ENCODE data around the gene DCAF7.

The DCAF7 gene

GRCh38 chr17:63529711-63530556, 20.3 kb upstream of the DCAF7 start:
- no peaks in the 10 kb centered on the region for H3K4me1 ChIP-seq (ENCODE audit: control insufficient read depth, insufficient read depth, low read length)
- H3K9ac ChIP-seq (ENCODE audit: low read depth, low read length): no peak overlapping the region
- H3K27me3 ChIP-seq (ENCODE audit: control insufficient read depth, insufficient read depth, low read length): no peaks in the 10 kb centered on the region
- no peak overlapping the region for H3K4me3 ChIP-seq (ENCODE audit: low read depth, low read length)
- H3K9me3 ChIP-seq (ENCODE audit: control insufficient read depth, insufficient read depth, low read length): no peaks in the 10 kb centered on the region
- H3K36me3 ChIP-seq (ENCODE audit: control insufficient read depth, insufficient read depth, low read length): no peaks in the 10 kb centered on the region

- no peaks in the 10 kb centered on the region for H3K36me3 ChIP-seq (ENCODE audit: control insufficient read depth, insufficient read depth, low read length)
- H3K4me1 ChIP-seq (ENCODE audit: control insufficient read depth, insufficient read depth, low read length): no peaks in the 10 kb centered on the region
- no peak overlapping the region for H3K4me3 ChIP-seq (ENCODE audit: low read depth, low read length)
- H3K9ac ChIP-seq (ENCODE audit: low read depth, low read length): no peak overlapping the region
- H3K9me3 ChIP-seq (ENCODE audit: control insufficient read depth, insufficient read depth, low read length): no peaks in the 10 kb centered on the region
- H3K27me3 ChIP-seq (ENCODE audit: control insufficient read depth, insufficient read depth, low read length): no peaks in the 10 kb centered on the region
These were observed 19.7 kb upstream of the DCAF7 start for GRCh38 chr17:63530557-63531021.

- H3K4me1 ChIP-seq (ENCODE audit: control insufficient read depth, insufficient read depth, low read length): no peaks in the 10 kb centered on the region
- H3K27me3 ChIP-seq (ENCODE audit: control insufficient read depth, insufficient read depth, low read length): no peaks in the 10 kb centered on the region
- no peak overlapping the region for H3K9ac ChIP-seq (ENCODE audit: low read depth, low read length)
- H3K9me3 ChIP-seq (ENCODE audit: control insufficient read depth, insufficient read depth, low read length): no peaks in the 10 kb centered on the region
- no peak overlapping the region for H3K4me3 ChIP-seq (ENCODE audit: low read depth, low read length)
- no peaks in the 10 kb centered on the region for H3K36me3 ChIP-seq (ENCODE audit: control insufficient read depth, insufficient read depth, low read length)
These were observed 19.0 kb upstream of the DCAF7 start for GRCh38 chr17:63531022-63531965.

- no peak overlapping the region for H3K4me3 ChIP-seq (ENCODE audit: low read depth, low read length)
- no peaks in the 10 kb centered on the region for H3K9me3 ChIP-seq (ENCODE audit: control insufficient read depth, insufficient read depth, low read length)
- no peak overlapping the region for H3K9ac ChIP-seq (ENCODE audit: low read depth, low read length)
- H3K27me3 ChIP-seq (ENCODE audit: control insufficient read depth, insufficient read depth, low read length): peaks cover 14% of the 10 kb centered on the region
- H3K4me1 ChIP-seq (ENCODE audit: control insufficient read depth, insufficient read depth, low read length): no peaks in the 10 kb centered on the region
- no peaks in the 10 kb centered on the region for H3K36me3 ChIP-seq (ENCODE audit: control insufficient read depth, insufficient read depth, low read length)
These were observed 16.7 kb upstream of the DCAF7 start for GRCh38 chr17:63533433-63534077.

GRCh38 chr17:63534078-63534570, 16.2 kb upstream of the DCAF7 start:
- no peak overlapping the region for H3K9ac ChIP-seq (ENCODE audit: low read depth, low read length)

GRCh38 chr17:63534816-63535455, 15.3 kb upstream of the DCAF7 start:
- Histone ChIP-seq H3K4me1 (ENCODE audit: control insufficient read depth, insufficient read depth, low read length) (no peaks in the 10 kb centered on the region), H3K9ac (ENCODE audit: low read depth, low read length) (no peak overlapping the region), H3K36me3 (ENCODE audit: control insufficient read depth, insufficient read depth, low read length) (no peaks in the 10 kb centered on the region), H3K9me3 (ENCODE audit: control insufficient read depth, insufficient read depth, low read length) (no peaks in the 10 kb centered on the region), H3K27me3 (ENCODE audit: control insufficient read depth, insufficient read depth, low read length) (peaks cover 26% of the 10 kb centered on the region), H3K4me3 (ENCODE audit: low read depth, low read length) (no peak overlapping the region)

More at GRCh38 chr17:63534078-63534570, 16.2 kb upstream of the DCAF7 start:
- H3K27me3 ChIP-seq (ENCODE audit: control insufficient read depth, insufficient read depth, low read length): peaks cover 19% of the 10 kb centered on the region
- H3K4me1 ChIP-seq (ENCODE audit: control insufficient read depth, insufficient read depth, low read length): no peaks in the 10 kb centered on the region
- H3K36me3 ChIP-seq (ENCODE audit: control insufficient read depth, insufficient read depth, low read length): no peaks in the 10 kb centered on the region
- H3K4me3 ChIP-seq (ENCODE audit: low read depth, low read length): no peak overlapping the region
- H3K9me3 ChIP-seq (ENCODE audit: control insufficient read depth, insufficient read depth, low read length): no peaks in the 10 kb centered on the region

GRCh38 chr17:63535640-63536039, 14.6 kb upstream of the DCAF7 start:
- Histone ChIP-seq H3K4me3 (ENCODE audit: low read depth, low read length) (no peak overlapping the region), H3K9ac (ENCODE audit: low read depth, low read length) (no peak overlapping the region), H3K36me3 (ENCODE audit: control insufficient read depth, insufficient read depth, low read length) (no peaks in the 10 kb centered on the region), H3K27me3 (ENCODE audit: control insufficient read depth, insufficient read depth, low read length) (peaks cover 26% of the 10 kb centered on the region), H3K4me1 (ENCODE audit: control insufficient read depth, insufficient read depth, low read length) (no peaks in the 10 kb centered on the region), H3K9me3 (ENCODE audit: control insufficient read depth, insufficient read depth, low read length) (no peaks in the 10 kb centered on the region)

- Histone ChIP-seq H3K36me3 (ENCODE audit: control insufficient read depth, insufficient read depth, low read length) (no peaks in the 10 kb centered on the region), H3K9me3 (ENCODE audit: control insufficient read depth, insufficient read depth, low read length) (no peaks in the 10 kb centered on the region), H3K9ac (ENCODE audit: low read depth, low read length) (no peak overlapping the region), H3K27me3 (ENCODE audit: control insufficient read depth, insufficient read depth, low read length) (peaks cover 26% of the 10 kb centered on the region), H3K4me3 (ENCODE audit: low read depth, low read length) (no peak overlapping the region), H3K4me1 (ENCODE audit: control insufficient read depth, insufficient read depth, low read length) (no peaks in the 10 kb centered on the region)
These were observed 13.3 kb upstream of the DCAF7 start for GRCh38 chr17:63537001-63537400.

- no peak overlapping the region for H3K9ac ChIP-seq (ENCODE audit: low read depth, low read length)
- no peaks in the 10 kb centered on the region for H3K36me3 ChIP-seq (ENCODE audit: control insufficient read depth, insufficient read depth, low read length)
- H3K9me3 ChIP-seq (ENCODE audit: control insufficient read depth, insufficient read depth, low read length): no peaks in the 10 kb centered on the region
- H3K27me3 ChIP-seq (ENCODE audit: control insufficient read depth, insufficient read depth, low read length): peaks cover 26% of the 10 kb centered on the region
- peak overlapping the region; percentile 56 for H3K4me3 ChIP-seq (ENCODE audit: low read depth, low read length)
- no peaks in the 10 kb centered on the region for H3K4me1 ChIP-seq (ENCODE audit: control insufficient read depth, insufficient read depth, low read length)
These were observed 12.1 kb upstream of the DCAF7 start for GRCh38 chr17:63537991-63538692.

- Histone ChIP-seq H3K4me3 (ENCODE audit: low read depth, low read length) (peak overlapping the region; percentile 56), H3K9ac (ENCODE audit: low read depth, low read length) (no peak overlapping the region)
These were observed 11.3 kb upstream of the DCAF7 start for GRCh38 chr17:63538693-63539595.

More at GRCh38 chr17:63538693-63539595, 11.3 kb upstream of the DCAF7 start:
- Histone ChIP-seq H3K27me3 (ENCODE audit: control insufficient read depth, insufficient read depth, low read length) (peaks cover 26% of the 10 kb centered on the region), H3K36me3 (ENCODE audit: control insufficient read depth, insufficient read depth, low read length) (no peaks in the 10 kb centered on the region), H3K4me1 (ENCODE audit: control insufficient read depth, insufficient read depth, low read length) (no peaks in the 10 kb centered on the region), H3K9me3 (ENCODE audit: control insufficient read depth, insufficient read depth, low read length) (no peaks in the 10 kb centered on the region)

Data from iPS-15b (cell line).